GM12892 (cell line): Measurements from ENCODE around the gene PCDHGA11.
A peak's percentile ranks its signal among the peaks of the same experiment; 100 is the strongest.
"Not testable (repeated sequence)": the region's sequence is repeated elsewhere in the genome, so short reads cannot be mapped to it uniquely, and the experiment has no call there.

Experiments used
- DNase-seq: peaks from one replicate; pipeline ENCODE4 v3.0.0; 2011; ENCODE audit not compliant: insufficient read length
- FAIRE-seq: peaks from 2 replicates; lab custom pipeline; 2011; peaks lifted over from hg19 to GRCh38; lab: Jason Lieb, UNC
- POLR2A ChIP-seq: IDR thresholded peaks from 2 replicates; pipeline ENCODE4 v1.6.1; 2011; ENCODE audit warnings: low read depth, low read length, control low read depth
- POLR2AphosphoS5 ChIP-seq: IDR thresholded peaks from 2 replicates; pipeline ENCODE4 v1.6.1; 2011; ENCODE audit warnings: low read depth, low read length, control low read depth
- TAF1 ChIP-seq: IDR thresholded peaks from 2 replicates; pipeline ENCODE4 v1.6.1; 2011; ENCODE audit warnings: low read depth, mild to moderate bottlenecking, control low read depth, low read length, borderline replicate concordance

Gene PCDHGA11

GRCh38 chr5:141430332-141431113 lies 9.7 kb downstream of the PCDHGA11 start, which contains the start of gene PCDHGA12:
Gene PCDHGA12, plus strand, starts transcription at chr5:141430507. Its CDS starts 253 bp downstream, at chr5:141430760.
- DNase-seq, result no peak
- no peak for FAIRE-seq
- TF ChIP-seq TAF1, result no peak
- TF ChIP-seq POLR2A, result no peak; the same call in 1 of the 2 replicates
- TF ChIP-seq POLR2AphosphoS5, result no peak

- TF ChIP-seq POLR2AphosphoS5, result peak; percentile 54; the same call in 1 of the 2 replicates
- peak; percentile 54; the same call in 1 of the 2 replicates for TF ChIP-seq POLR2A
- TF ChIP-seq TAF1, result 0 out of 2 replicates have a peak, but pooled peaks have one; percentile 44
- FAIRE-seq (peak; percentile 30), DNase-seq (no peak)
These were observed 10.4 kb downstream of the PCDHGA11 start for GRCh38 chr5:141431286-141431685.

GRCh38 chr5:141432308-141432707 lies 11.5 kb downstream of the PCDHGA11 start:
- FAIRE-seq, DNase-seq: not testable (repeated sequence)

GRCh38 chr5:141432726-141433125 lies 11.9 kb downstream of the PCDHGA11 start:
- FAIRE-seq, DNase-seq: not testable (repeated sequence)

GRCh38 chr5:141434006-141434405 lies 13.2 kb downstream of the PCDHGA11 start:
- DNase-seq (no peak), FAIRE-seq (no peak)
- TF ChIP-seq POLR2AphosphoS5 (no peak), TAF1 (no peak), POLR2A (no peak)

GRCh38 chr5:141437221-141437620 lies 16.4 kb downstream of the PCDHGA11 start:
- no peak for FAIRE-seq
- no peak for DNase-seq
- TF ChIP-seq POLR2A (no peak), TAF1 (no peak), POLR2AphosphoS5 (no peak)

GRCh38 chr5:141439411-141440141 lies 18.7 kb downstream of the PCDHGA11 start:
- TF ChIP-seq TAF1 (no peak), POLR2AphosphoS5 (no peak), POLR2A (no peak)
- DNase-seq, result no peak
- FAIRE-seq, result no peak

- TF ChIP-seq POLR2AphosphoS5 (no peak), TAF1 (no peak), POLR2A (no peak)
- FAIRE-seq (no peak), DNase-seq (no peak)
These were observed 19.5 kb downstream of the PCDHGA11 start for GRCh38 chr5:141440341-141440740.

GRCh38 chr5:141441571-141442170 lies 20.8 kb downstream of the PCDHGA11 start:
- FAIRE-seq, result no peak
- no peak for TF ChIP-seq POLR2A
- TF ChIP-seq POLR2AphosphoS5, result no peak
- no peak for TF ChIP-seq TAF1
- DNase-seq, result no peak

- TF ChIP-seq POLR2A, result no peak
- FAIRE-seq (no peak), DNase-seq (no peak)
These were observed 44.5 kb downstream of the PCDHGA11 start for GRCh38 chr5:141465351-141465750.
